HepG2 (cell line): Measurements from ENCODE around the gene ARRDC3. TPM values are rescaled to one million over a fixed set of nuclear protein-coding genes. Genes with fewer than 3 reads are reported as not detected.

ENCODE experiments used
- BCL6 ChIP-seq: IDR thresholded peaks from 2 replicates; pipeline ENCODE4 v1.6.1; 2016; ENCODE audit warnings: missing genetic modification reagents, missing compliant biosample characterization
- HCFC1 ChIP-seq: fragments of 150-350 bp; IDR thresholded peaks from 2 replicates; pipeline ENCODE4 v1.6.1; 2014; ENCODE audit warnings: low read depth, low read length
- HMG20A ChIP-seq: IDR thresholded peaks from 2 replicates; pipeline ENCODE4 v1.6.1; 2016; ENCODE audit warnings: borderline replicate concordance
- HOXA3 ChIP-seq: sonication (generic); formaldehyde crosslinking; IDR thresholded peaks from 2 replicates; pipeline ENCODE4 v1.5.0; 2020; ENCODE audit warnings: missing genetic modification reagents
- KLF12 ChIP-seq: sonication (generic); formaldehyde crosslinking; IDR thresholded peaks from 2 replicates; pipeline ENCODE4 v1.4.0; 2020; ENCODE audit warnings: missing genetic modification reagents, borderline replicate concordance
- MAF1 ChIP-seq: sonication (generic); formaldehyde crosslinking; IDR thresholded peaks from 2 replicates; pipeline ENCODE4 v1.5.0; 2020; ENCODE audit warnings: missing genetic modification reagents, borderline replicate concordance
- MAFG ChIP-seq: sonication (generic); formaldehyde crosslinking; IDR thresholded peaks from 2 replicates; pipeline ENCODE4 v1.5.1; 2020; ENCODE audit warnings: mild to moderate bottlenecking, missing genetic modification reagents
- MAZ ChIP-seq, 2 experiments: sonication (generic) in 1 of 2; formaldehyde crosslinking in 1 of 2; IDR thresholded peaks; 2 replicates each; pipeline versions ENCODE4 v1.5.0 to v1.6.1; 2012 to 2020; ENCODE audit warnings: low read depth in 2 of 2, mild to moderate bottlenecking in 2 of 2, borderline replicate concordance in 1 of 2, improper control_type of control experiment in 1 of 2, low read length in 1 of 2, missing genetic modification reagents in 1 of 2, moderate library complexity in 1 of 2
- RBAK ChIP-seq: sonication (generic); formaldehyde crosslinking; IDR thresholded peaks from 2 replicates; pipeline ENCODE4 v1.5.1; 2020; ENCODE audit warnings: mild to moderate bottlenecking, missing genetic modification reagents
- TBX3 ChIP-seq: fragments of 450-650 bp; IDR thresholded peaks from 2 replicates; pipeline ENCODE4 v1.6.1; 2017; ENCODE audit warnings: antibody characterized with exemption, mild to moderate bottlenecking, inconsistent platforms, borderline replicate concordance
- ZBTB42 ChIP-seq: sonication (generic); formaldehyde crosslinking; IDR thresholded peaks from 2 replicates; pipeline ENCODE4 v1.5.0; 2020; ENCODE audit warnings: mild to moderate bottlenecking, missing genetic modification reagents
- ZNF180 ChIP-seq: sonication (generic); formaldehyde crosslinking; IDR thresholded peaks from 2 replicates; pipeline ENCODE4 v1.4.0; 2020; ENCODE audit warnings: low read depth, missing genetic modification reagents, borderline replicate concordance
- ZNF34 ChIP-seq: sonication (generic); formaldehyde crosslinking; IDR thresholded peaks from 2 replicates; pipeline ENCODE4 v1.4.0; 2020; ENCODE audit warnings: mild to moderate bottlenecking, missing genetic modification reagents, borderline replicate concordance
- ZNF720 ChIP-seq: sonication (generic); formaldehyde crosslinking; IDR thresholded peaks from 2 replicates; pipeline ENCODE4 v1.4.0; 2020; ENCODE audit warnings: missing genetic modification reagents
- ZSCAN30 ChIP-seq: sonication (generic); formaldehyde crosslinking; IDR thresholded peaks from 2 replicates; pipeline ENCODE4 v1.5.0; 2020; ENCODE audit warnings: mild to moderate bottlenecking, missing genetic modification reagents
- polyA plus RNA-seq, 8 experiments: library from polyadenylated mRNA; depleted of rRNA in 3 of 8; stranded (reverse) in 7 of 8; unstranded in 1 of 8; fragments of >200 nt; fragmentation: Illumina TruSeq in 4 of 8; extraction: Trizol in 4 of 8; gene quantifications; 2 replicates each; pipeline versions ENCODE4 v1.2.1 to v1.2.3, GENCODE V29; 2011 to 2016; ENCODE audit warnings: low read depth in 4 of 8, missing spikeins in 1 of 8, mixed read lengths in 1 of 8; ENCODE audit not compliant: insufficient read depth in 1 of 8
- total RNA-seq, 5 experiments: library from RNA; depleted of rRNA; stranded (reverse); fragments of >200 nt; fragmentation: Illumina TruSeq; extraction: Trizol; gene quantifications; 2 replicates each; pipeline ENCODE4 v1.2.3, GENCODE V29; 2016; ENCODE audit warnings: low read depth in 1 of 5
- TF ChIP-seq, protein P1 (sequence below): sonication (generic); formaldehyde crosslinking; IDR thresholded peaks from 2 replicates; pipeline ENCODE4 v1.4.0; 2020; ENCODE audit warnings: missing genetic modification reagents
- TF ChIP-seq, protein P2 (sequence below): sonication (generic); formaldehyde crosslinking; IDR thresholded peaks from 2 replicates; pipeline ENCODE4 v1.4.0; 2020; ENCODE audit warnings: mild to moderate bottlenecking, missing genetic modification reagents, borderline replicate concordance
- TF ChIP-seq, protein P3 (sequence below): sonication (generic); formaldehyde crosslinking; IDR thresholded peaks from 2 replicates; pipeline ENCODE4 v1.5.0; 2020; ENCODE audit warnings: mild to moderate bottlenecking, missing genetic modification reagents
- TF ChIP-seq, protein P4 (sequence below): sonication (generic); formaldehyde crosslinking; IDR thresholded peaks from 2 replicates; pipeline ENCODE4 v1.5.0; 2020; ENCODE audit warnings: missing genetic modification reagents

Gene ARRDC3
- total and polyA plus RNA-seq, 2 of the 13 experiments (the other 11 are each of a cell fraction or from before 2014, with no cell fraction given) = 3.4 to 24.4 TPM

DNA sequence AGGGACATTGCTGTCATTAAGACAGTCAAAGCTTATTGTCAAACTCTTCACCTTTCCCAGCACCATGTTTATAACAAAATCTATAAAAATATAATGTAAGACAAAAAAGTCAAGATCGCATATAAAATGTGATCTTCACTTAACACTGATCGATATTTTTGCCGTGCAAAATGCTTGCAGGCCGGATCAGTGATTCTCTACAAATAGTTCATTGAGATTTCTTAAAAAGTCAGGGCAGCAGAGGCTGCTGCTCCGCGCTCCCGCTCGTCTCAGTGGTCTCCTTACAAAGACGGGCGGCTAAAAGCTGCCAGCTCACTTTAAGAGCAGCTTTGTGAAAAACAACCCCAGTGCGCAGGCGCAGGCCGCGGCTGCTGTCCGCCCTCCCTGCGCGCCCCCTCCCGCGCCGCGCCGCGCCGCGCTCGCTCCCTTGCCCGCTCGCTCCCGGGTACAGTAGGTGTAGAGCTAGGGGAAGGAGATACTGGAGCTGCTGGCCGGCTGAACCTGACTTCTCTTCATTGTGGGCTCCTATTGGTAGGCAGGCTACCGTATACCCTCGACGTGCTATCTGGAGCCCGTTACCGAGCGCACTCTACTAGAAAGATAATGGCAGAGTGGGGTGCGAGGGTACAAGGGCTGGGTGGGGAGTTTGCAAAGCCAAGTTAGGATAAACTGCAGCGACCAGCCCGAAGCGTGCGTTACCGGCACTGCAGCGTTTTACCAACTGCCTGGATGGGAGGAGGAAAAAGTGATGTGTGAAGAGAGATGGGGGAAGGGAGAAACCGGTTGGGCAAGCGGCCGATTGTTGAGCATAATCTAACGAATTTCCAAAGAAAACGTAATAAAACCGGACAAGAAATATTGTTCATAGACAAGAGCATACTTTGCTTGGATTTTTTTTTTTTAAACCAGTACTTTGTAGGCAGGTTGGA lies at the start of gene ARRDC3 (continued):
- TF ChIP-seq, protein P1, sequence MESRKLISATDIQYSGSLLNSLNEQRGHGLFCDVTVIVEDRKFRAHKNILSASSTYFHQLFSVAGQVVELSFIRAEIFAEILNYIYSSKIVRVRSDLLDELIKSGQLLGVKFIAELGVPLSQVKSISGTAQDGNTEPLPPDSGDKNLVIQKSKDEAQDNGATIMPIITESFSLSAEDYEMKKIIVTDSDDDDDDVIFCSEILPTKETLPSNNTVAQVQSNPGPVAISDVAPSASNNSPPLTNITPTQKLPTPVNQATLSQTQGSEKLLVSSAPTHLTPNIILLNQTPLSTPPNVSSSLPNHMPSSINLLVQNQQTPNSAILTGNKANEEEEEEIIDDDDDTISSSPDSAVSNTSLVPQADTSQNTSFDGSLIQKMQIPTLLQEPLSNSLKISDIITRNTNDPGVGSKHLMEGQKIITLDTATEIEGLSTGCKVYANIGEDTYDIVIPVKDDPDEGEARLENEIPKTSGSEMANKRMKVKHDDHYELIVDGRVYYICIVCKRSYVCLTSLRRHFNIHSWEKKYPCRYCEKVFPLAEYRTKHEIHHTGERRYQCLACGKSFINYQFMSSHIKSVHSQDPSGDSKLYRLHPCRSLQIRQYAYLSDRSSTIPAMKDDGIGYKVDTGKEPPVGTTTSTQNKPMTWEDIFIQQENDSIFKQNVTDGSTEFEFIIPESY (CRISPR knock-in tag) = 0 out of 2 replicates have a peak, but pooled peaks have one; percentile 26
- TF ChIP-seq HOXA3 (CRISPR knock-in tag) (peak; percentile 65; the same call in 1 of the 2 replicates), HMG20A (no peak), ZSCAN30 (CRISPR knock-in tag) (no peak), MAF1 (CRISPR knock-in tag) (no peak), ZBTB42 (no peak), KLF12 (CRISPR knock-in tag) (no peak; the same call in 1 of the 2 replicates), MAFG (CRISPR knock-in tag) (no peak), MAZ (IDR thresholded peaks at IDR 0.05; ENCODE audit: borderline replicate concordance, low read depth, low read length) (peak; percentile 96), MAZ (CRISPR knock-in tag; IDR thresholded peaks at IDR 0.05; ENCODE audit: low read depth) (peak; percentile 90), ZNF720 (CRISPR knock-in tag) (no peak), ZNF34 (no peak), BCL6 (CRISPR knock-in tag) (no peak), ZNF180 (CRISPR knock-in tag) (no peak), RBAK (CRISPR knock-in tag) (no peak), HCFC1 (peak; percentile 21; the same call in 1 of the 2 replicates), TBX3 (no peak)
- TF ChIP-seq, protein P2, sequence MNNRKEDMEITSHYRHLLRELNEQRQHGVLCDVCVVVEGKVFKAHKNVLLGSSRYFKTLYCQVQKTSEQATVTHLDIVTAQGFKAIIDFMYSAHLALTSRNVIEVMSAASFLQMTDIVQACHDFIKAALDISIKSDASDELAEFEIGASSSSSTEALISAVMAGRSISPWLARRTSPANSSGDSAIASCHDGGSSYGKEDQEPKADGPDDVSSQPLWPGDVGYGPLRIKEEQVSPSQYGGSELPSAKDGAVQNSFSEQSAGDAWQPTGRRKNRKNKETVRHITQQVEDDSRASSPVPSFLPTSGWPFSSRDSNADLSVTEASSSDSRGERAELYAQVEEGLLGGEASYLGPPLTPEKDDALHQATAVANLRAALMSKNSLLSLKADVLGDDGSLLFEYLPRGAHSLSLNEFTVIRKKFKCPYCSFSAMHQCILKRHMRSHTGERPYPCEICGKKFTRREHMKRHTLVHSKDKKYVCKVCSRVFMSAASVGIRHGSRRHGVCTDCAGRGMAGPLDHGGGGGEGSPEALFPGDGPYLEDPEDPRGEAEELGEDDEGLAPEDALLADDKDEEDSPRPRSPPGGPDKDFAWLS = no peak
- TF ChIP-seq, protein P3, sequence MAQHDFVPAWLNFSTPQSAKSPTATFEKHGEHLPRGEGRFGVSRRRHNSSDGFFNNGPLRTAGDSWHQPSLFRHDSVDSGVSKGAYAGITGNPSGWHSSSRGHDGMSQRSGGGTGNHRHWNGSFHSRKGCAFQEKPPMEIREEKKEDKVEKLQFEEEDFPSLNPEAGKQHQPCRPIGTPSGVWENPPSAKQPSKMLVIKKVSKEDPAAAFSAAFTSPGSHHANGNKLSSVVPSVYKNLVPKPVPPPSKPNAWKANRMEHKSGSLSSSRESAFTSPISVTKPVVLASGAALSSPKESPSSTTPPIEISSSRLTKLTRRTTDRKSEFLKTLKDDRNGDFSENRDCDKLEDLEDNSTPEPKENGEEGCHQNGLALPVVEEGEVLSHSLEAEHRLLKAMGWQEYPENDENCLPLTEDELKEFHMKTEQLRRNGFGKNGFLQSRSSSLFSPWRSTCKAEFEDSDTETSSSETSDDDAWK = no peak
- TF ChIP-seq, protein P4, sequence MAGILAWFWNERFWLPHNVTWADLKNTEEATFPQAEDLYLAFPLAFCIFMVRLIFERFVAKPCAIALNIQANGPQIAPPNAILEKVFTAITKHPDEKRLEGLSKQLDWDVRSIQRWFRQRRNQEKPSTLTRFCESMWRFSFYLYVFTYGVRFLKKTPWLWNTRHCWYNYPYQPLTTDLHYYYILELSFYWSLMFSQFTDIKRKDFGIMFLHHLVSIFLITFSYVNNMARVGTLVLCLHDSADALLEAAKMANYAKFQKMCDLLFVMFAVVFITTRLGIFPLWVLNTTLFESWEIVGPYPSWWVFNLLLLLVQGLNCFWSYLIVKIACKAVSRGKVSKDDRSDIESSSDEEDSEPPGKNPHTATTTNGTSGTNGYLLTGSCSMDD (CRISPR knock-in tag) = no peak
